Stimulated activated CD4-positive, alpha-beta T cell treated with anti-CD3 and anti-CD28 coated beads, TNF-alpha, amount 100 ng/mL, for 24 hours (primary cell): ENCODE measurements around the gene PRR14.

Source experiments
- DNase-seq, 3 experiments: peaks; one replicate each; pipeline ENCODE4 v3.0.0-alpha.2; 2020; ENCODE audit warnings: low read depth in 3 of 3

PRR14 gene

DNA sequence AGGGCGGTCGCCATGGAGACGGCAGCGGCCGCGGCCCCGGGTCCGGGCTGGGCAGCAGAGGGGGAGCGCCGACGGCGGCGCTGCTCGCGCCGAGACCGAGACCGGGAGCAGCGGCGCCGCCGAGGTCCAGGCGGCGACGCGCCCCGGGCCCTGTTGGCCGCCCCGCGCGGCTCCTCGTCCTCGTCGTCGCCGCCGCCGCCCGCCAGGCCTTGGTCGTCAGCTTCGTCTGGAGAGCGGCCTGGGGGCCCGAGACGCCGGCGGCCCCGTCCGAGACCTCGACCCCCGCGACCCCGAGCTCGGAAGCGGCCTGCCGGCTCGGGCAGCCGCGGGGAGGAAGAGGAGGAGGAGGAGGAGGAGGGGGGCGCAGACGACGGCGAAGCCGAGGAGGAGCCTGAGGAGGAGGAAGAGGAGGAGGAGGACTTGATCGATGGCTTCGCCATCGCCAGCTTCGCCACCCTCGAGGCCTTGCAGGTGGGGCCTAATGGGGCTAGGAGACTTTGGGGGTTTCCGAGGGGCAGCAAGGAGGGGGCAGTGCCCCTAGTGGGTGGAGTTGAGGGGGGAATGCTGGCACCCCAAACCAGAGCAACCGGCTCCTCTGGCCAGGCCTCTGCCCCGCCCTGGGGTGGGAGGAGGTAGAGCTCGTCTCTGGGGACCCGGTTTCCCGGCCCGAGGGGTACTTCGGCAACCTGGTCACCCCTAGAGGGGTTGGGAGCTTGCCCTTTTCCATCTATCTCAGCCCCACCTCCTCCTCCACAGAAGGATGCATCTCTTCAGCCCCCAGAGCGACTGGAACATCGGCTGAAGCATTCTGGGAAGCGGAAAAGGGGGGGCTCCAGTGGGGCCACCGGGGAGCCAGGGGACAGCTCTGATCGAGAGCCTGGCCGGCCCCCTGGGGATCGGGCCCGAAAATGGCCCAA is 9.0 kb downstream of the PRR14 start:
- DNase-seq, result peak in 1 of 3 experiments; percentile 47

DNA sequence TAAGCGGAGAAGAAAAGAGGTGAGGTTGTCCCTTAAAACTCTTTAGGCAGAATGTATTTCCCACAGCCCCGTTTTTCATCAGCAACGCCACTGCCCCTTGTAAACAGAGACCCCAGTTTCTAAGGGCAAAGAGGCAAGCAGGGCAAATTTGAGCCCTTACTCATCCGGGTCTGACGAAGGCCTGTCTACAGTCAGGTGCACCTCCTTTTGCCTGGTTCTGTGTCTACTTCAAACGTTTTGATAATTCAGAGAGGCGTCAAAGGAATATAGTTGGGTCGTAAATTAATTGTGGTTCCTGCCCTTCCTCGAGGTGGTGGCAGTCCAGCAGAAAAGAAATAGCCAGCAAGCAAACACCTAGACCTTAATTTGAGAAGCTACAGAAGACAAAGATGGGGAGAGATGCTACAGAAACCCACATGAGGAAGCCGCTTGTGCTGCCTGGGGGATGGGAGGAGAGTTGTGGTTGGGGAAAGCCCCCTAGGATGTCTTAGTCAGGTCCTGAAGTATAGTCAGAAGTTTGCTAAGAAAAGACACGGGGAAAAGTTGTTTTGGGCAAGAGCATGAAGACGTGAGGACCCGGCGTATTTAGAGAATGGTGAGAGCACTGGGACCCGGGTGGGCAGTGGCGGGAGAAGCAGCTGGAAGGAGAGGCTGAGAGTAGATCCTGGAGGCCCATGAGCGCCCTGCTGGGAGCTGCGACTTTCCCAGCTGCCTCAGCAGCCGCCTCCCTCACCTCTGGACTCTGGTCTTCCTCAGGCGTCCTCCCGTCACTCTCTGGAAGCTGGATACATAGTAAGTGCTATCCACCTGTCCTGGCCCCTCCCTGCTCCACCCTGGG is 9.9 kb downstream of the PRR14 start:
- DNase-seq, result peak; percentile 47 to 82 (median 77)

DNA sequence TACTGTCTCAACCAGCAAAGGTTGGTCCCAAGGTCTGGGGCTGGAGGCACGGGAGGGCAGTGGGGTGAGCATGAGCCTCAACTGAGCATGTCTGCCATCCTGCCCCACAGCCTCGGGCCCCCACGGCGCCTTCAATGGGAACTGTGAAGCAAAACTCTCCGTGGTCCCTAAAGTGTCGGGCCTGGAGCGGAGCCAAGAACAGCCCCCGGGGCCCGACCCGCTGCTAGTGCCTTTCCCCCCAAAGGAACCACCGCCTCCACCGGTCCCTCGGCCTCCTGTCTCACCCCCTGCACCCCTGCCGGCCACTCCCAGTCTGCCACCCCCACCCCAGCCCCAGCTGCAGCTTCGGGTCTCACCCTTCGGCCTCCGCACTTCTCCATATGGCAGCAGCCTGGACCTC is 11.7 kb downstream of the PRR14 start:
- no peak for DNase-seq

DNA sequence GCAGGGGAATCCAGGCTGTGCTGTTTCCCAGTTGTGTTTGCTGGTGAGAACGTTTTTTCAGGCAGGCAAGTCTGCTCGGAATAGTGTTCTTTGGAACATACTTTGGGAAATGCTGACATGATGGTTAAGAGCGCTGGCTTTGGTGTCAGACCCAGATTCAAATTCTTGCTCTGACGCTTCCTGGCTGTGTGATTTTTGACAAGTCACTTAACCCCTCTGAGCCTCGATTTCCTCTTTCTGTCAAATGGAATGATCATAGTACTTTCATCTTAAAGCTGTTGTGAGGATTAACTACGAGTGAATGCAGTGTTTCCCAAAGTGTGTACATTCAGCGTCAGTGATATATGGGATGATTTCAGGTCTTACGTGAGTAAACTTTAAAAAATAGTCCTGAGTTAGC is 12.3 kb downstream of the PRR14 start:
- no peak for DNase-seq

DNA sequence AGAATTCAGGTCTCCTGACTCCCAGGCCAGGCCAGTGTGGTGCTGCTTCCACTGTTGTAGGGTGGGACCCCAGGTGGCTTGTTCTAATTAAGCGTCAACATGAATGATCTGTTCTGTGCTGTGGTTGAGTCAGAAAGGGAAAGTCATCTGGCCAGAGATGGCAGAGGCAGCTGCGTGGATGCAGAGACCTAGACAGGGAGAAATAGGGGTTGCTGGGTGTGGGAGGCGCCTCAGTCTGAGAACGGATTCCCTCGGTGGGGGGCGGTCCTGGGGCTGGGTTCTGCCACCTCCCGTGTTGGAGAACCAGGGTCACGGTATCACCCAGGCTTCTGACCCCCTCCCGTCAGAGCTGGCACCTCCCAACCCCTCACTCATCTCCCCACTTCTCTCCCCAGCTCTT is 13.1 kb downstream of the PRR14 start:
- no peak for DNase-seq

DNA sequence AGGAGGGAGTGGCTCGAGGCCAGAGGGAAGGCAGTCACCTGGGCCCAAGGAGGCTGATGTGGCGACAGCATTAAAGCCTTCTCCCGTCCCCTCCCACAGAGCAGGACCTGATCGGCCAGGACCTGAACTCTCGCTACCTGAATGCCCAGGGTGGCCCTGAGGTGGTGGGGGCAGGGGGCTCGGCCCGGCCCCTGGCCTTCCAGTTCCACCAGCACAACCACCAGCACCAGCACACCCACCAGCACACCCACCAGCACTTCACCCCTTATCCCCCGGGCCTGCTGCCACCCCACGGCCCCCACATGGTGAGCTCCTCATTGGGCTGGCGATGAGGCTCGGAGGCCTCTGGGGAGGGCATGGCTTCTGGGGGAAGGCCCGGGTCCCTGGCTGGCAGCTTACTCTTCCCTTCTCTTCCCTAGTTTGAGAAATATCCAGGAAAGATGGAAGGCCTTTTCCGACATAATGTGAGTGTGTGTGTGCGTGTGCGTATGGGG is 13.9 kb downstream of the PRR14 start:
- no peak for DNase-seq

DNA sequence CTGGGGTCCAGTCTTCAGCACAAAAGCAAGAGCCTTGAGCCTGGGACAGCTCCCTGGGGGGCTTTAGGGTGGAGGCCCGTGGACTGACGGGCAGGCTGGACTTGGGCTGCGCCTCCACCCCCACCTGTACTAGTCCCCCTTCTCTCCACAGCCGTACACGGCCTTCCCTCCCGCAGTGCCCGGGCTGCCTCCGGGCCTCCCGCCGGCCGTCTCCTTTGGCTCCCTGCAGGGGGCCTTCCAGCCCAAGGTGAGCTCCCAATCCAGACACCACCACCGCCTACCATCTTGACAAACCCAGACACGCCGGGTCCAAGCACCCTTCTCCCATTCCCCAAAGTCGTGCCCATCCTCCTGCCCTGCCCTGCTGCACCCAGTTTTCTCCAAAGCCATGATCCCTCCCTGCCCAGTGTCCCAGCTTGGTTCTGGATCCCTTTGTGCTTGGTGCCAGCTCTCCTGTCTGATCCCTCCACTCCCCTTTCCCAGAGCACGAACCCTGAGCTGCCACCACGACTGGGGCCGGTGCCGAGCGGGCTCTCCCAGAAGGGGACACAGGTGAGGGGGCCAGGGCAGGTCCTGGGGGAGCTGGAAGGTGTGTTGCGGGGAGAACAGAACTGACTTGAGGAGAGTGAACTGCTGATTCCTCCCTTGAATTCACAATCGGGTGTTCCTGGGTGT is 14.5 kb downstream of the PRR14 start:
- no peak for DNase-seq

DNA sequence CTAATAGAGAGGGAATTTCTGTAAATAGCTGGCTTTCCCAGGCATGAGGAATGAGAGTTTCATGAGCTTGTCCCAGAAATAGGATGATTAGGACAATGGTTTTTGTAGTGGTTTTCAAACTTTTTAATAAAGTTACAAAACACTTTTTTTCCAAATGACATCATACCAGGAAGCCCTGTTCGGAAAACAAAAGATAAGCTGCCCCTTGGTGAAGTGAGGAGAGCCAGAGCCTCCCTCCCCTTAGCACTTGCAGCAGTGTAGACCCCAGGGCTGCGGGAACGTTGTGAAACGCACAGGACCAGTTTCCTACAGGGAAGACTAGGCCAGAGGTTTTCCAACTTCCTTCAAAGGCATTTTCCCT is 15.1 kb downstream of the PRR14 start:
- DNase-seq, result no peak

DNA sequence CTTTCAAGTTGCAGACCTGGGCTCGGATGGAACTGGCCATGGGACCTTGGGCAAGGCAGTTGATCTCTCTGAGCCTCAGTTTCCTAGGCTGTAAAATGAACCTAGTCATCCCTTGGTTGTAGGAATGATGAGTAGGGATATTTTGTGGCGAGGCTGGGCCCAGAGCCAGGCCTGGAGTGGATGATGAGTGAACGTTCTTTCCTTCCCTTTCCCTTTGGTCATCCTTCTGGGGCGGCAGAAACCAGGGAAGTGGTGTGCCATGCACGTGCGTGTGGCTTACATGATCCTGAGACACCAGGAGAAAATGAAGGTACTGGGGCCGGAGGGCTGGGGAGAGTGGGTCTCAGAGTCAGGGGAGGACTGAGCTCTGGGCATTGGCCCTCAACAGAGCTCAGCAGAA is 15.9 kb downstream of the PRR14 start:
- no peak for DNase-seq

DNA sequence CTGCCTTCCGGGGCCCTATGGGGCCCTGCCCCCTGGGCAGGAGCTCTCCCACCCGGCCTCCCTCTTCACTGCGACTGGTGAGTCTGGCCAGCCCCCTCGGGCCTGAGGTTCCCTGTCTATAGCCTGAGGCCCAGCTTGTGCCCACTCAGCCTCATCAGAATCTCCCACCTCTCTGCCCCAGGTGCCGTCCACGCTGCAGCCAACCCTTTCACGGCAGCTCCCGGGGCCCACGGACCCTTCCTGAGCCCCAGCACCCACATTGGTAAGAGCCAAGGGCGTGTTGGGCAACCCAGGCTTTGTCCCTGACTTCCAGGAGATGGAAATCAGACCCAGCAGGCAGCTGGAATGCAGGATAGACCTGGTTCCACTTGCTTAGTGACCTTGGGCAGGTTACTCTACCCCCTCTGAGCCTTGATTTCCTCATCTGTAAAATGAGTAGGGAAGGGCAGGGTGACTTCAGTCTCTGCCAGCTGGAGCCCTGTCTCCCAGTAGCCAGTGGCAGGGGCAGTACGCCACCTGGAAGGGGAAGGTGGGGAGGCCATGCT is 16.7 kb downstream of the PRR14 start:
- DNase-seq, result no peak

DNA sequence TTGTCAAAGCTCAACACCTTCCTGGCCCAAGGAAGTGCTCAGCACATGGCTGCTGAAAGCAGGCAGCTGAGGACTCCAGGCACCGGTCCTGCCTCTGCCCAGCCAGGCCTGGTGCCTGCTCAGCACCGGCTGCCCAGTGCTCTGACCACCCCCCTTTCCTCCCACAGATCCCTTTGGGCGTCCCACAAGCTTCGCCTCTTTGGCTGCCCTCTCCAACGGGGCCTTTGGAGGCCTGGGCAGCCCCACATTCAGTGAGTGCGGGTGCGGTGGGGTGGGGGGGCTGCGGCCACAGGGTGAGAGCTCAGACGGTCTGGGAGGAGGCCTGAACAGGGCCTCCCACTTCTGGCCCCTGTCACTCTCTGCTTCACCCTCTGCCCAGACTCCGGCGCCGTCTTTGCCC is 17.6 kb downstream of the PRR14 start:
- DNase-seq, result no peak

DNA sequence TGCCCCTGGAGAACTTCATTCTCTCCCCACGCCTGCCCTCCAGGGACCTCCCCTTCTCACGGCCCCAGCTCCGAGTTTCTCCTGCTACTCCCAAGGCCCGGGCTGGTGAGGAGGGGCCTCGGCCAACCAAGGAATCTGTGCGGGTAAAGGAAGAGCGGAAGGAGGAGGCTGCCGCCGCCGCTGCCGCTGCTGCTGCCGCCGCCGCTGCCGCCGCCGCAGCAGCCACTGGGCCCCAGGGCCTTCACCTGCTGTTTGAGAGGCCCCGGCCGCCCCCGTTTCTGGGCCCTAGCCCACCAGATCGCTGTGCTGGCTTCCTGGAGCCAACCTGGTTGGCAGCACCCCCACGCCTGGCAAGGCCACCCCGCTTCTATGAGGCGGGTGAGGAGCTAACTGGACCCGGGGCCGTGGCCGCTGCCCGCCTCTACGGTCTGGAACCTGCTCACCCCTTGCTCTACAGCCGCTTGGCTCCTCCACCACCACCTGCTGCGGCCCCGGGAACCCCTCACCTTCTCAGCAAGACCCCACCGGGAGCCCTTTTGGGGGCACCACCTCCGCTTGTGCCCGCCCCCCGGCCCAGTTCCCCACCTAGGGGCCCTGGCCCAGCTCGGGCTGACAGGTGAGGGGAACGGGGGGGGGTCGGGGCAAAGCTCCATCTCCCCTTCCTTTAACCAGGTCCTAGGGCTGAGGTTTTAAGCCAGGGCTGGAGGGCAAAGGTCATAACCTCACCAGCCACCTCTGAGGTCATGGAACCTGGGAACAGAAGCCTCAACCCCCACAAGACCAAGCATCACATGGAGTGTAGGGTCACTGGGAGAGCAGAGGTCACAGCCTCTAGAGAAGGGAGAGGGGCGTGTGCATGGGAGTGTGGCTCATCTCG is 18.5 kb downstream of the PRR14 start:
- DNase-seq, result no peak

DNA sequence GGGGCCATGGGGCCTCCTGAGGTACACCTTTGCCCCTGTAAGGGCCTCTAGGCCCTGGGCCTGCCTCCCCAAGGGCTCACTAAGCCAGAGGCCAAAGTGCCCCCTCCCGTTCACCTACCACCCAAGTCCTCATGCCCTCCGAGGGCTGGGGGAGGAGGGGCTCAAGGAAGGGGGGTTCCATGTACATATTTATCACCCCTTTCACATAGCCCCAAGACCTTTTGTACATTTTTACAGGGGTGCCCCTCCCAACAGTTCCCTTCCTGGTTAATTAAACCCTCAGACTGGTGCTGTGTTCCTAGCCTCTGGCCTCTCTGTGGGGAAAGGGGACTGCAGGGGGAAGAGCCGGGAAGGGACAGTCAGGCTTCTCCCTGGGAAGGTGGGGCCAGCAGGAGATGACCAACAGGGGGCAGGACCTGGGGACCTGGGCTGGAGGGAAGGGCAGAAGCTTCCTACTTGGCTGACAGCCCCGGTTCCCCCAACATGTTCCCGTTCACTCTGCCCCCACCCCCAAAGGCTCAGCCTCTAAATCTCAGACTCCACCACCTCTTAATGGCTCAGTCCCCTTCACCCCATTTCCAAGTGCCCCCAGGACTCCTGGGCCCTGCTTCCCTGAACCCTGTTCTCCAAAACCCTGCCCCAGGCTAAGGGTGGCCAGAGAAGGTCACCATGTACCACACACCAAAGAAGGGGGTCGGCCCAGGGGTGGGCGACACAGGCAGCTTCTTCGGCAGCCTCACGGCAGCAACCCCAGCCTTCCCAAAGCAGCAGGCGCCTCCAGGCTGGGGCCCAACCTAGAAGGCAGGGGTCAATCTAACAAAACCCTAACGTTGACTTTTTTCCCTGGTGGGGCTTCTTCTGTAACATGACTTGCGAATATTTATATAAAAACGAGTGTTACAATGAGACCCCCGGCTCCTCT is 19.4 kb downstream of the PRR14 start:
- DNase-seq, result no peak

DNA sequence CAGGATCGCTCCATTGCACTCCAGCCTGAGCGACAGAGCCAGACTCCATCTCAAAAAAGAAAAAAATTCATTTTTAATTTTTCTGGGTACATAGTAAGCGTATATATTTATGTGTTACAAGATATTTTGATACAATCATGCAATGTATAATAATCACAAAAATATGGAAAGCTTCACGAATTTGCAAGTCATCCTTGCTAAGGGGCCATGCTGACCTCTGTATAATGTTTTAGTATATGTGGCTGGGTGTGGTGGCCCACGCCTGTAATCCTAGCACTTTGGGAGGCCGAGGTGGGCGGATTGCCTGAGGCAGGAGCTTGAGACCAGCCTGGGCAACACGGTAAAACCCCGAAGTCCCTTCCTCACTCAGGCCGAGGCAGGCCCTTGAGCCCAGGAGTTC is 24.4 kb downstream of the PRR14 start:
- DNase-seq, result no peak

DNA sequence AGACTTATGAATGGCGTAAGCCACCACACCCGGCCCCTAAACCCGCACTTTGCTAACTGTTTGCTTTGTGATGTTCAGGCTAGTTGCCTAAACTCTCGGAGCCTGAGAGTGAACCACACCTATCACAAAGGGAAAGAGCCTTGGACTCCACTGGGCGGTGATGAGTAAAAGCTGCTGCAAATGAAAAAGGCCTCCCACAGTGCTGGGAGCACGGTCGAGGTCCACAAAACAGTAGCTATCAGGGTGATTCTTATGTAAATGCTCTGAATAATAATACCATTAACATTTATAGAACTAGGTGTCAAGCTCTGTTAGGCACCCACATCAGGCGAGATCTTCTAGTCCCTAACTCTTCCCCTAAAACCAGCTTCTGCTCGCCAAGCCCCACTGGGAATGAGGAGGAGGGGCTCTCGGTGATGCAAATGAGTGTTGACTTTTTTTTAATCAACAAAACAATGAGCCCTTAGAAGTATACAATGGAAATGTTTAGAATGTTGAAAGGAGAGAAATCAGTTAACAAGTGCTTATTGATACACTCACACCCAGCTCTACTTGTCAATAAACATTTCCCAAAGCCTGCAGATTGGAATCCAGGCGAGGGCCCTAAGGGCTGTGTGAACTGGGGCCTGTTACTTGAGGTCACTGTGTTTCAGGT is 27.3 kb downstream of the PRR14 start:
- DNase-seq, result no peak

DNA sequence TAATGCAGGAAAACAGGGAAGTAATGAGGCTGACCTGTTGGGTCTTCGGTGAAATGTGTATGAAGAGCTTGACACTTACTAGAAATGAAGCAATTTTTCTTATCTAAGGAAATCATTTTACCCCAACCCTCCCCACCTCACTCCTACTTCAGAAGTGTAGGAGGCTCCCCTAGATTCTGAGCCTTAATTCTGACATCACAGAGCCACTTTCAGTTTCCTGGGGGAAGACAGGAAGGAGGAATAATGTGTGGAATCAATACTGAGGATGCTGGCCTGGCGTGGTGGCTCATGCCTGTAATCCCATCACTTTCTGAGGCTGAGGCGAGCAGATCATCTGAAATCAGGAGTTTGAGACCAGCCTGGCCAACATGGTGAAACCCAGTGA is 27.8 kb downstream of the PRR14 start:
- no peak for DNase-seq

DNA sequence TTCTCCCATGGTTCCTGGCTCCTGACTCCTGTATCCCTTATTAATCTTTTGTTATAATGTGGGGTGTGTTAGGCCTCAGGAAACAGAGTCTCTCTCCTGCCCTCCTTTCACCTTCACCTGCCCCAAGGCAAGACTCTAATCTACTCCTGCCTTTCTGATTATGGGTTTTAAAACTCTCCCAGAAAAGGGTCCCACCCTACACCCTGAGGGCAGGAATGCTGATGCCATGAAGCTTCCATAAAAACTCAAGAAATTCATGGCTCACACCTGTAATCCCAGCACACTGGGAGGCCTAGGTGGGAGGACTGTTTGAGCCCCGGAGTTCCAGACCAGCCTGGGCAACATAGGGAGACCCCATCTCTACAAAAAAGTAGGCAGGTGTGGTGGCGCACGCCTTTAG is 29.6 kb downstream of the PRR14 start:
- DNase-seq, result no peak

DNA sequence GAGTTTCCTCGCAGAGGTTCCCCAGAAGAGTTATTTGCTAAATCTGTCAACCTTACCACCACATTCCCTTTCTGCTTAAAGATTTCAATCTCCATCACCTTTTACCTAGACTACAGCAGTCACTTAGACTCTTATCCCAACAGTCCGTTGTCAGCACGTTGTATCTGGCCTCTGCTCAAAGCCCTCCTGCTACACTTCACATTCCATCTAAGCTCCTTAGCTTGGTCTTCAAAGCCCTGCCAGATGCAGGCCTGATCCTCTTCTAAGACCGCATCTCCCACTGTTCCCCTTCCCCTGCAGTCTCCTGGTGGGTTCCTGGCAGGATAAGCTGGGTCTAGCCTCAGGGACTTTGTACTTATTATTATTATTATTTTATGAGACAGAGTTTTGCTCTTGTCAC is 37.9 kb downstream of the PRR14 start:
- no peak for DNase-seq

DNA sequence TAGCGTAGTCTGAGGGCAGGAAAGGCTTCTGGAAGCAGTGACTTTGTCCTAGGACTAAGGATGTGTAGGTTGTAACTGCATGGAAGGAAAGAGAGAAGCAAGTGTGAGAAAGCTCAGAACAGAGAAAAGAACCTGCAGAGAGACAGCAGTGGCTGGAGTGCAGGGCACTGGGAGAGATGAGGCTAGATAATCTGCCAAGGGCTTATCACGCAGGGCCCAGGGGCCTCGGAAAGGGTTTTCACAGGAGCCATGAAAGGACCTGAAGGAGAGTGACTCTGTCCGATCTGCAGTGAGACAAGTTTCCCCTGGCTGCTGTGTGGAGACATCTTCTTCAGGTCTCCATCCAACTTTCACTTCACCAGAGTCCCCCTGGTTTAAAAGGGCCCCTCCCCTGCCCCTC is 41.1 kb downstream of the PRR14 start:
- DNase-seq, result no peak
